Panc1 (cell line): Measurements from ENCODE around the gene ADGRB3.

ENCODE experiments used
- POLR2AphosphoS5 ChIP-seq: IDR thresholded peaks from 2 replicates; pipeline ENCODE4 v1.6.1; 2012; ENCODE audit warnings: mild to moderate bottlenecking, low read depth, low read length, moderate library complexity
- TCF7L2 ChIP-seq: IDR thresholded peaks from 2 replicates; pipeline ENCODE4 v1.6.1; 2011; ENCODE audit warnings: mild to moderate bottlenecking, low read depth, low read length, inconsistent platforms
- TF ChIP-seq, protein P1 (sequence below): fragments of 450-650 bp; IDR thresholded peaks from 2 replicates; pipeline ENCODE4 v1.5.1; 2017; ENCODE audit warnings: mild to moderate bottlenecking

DNA sequence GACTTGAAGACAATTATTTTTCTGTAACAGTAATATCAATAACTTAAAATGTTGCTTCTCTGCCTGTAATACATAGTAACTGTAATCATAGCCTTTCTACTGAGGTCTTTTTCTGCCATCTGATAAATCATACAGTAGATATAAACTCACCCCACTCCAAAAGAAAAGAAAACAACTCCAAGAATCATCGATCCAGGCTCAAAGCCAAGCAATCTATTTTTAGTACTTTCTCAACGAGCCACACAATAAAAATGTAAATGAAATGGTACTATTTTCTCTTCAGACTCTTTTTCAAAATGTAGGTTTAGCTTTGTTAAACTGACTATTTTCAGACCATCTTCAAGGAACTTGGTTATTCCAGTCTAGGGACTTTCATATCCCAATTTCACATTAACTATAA is 493.3 kb downstream of the ADGRB3 start:
- TF ChIP-seq POLR2AphosphoS5 (no peak), TCF7L2 (no peak)
- TF ChIP-seq, protein P1, sequence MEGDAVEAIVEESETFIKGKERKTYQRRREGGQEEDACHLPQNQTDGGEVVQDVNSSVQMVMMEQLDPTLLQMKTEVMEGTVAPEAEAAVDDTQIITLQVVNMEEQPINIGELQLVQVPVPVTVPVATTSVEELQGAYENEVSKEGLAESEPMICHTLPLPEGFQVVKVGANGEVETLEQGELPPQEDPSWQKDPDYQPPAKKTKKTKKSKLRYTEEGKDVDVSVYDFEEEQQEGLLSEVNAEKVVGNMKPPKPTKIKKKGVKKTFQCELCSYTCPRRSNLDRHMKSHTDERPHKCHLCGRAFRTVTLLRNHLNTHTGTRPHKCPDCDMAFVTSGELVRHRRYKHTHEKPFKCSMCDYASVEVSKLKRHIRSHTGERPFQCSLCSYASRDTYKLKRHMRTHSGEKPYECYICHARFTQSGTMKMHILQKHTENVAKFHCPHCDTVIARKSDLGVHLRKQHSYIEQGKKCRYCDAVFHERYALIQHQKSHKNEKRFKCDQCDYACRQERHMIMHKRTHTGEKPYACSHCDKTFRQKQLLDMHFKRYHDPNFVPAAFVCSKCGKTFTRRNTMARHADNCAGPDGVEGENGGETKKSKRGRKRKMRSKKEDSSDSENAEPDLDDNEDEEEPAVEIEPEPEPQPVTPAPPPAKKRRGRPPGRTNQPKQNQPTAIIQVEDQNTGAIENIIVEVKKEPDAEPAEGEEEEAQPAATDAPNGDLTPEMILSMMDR: no peak
